HepG2 (cell line): ENCODE results near the gene PPM1M. TPM values are rescaled to one million over a fixed set of nuclear protein-coding genes. Genes with fewer than 3 reads are reported as not detected.
A peak's percentile ranks its signal among the peaks of the same experiment; 100 is the strongest.

Source experiments
- ASH2L ChIP-seq: fragments of 300-600, 200-600 bp; sonication (generic); IDR thresholded peaks from 2 replicates; pipeline ENCODE4 v1.7.0; 2017; ENCODE audit warnings: low read depth, mild to moderate bottlenecking, moderate library complexity, mixed read lengths, low read length; ENCODE audit not compliant: insufficient read length
- BCL3 ChIP-seq: sonication (generic); formaldehyde crosslinking; IDR thresholded peaks from 2 replicates; pipeline ENCODE4 v1.5.1; 2020; ENCODE audit warnings: mild to moderate bottlenecking, missing genetic modification reagents, moderate library complexity
- ELK4 ChIP-seq: sonication (generic); formaldehyde crosslinking; IDR thresholded peaks from 2 replicates; pipeline ENCODE4 v1.9.0; 2021; ENCODE audit warnings: missing genetic modification reagents, borderline replicate concordance
- FIP1L1 ChIP-seq: fragments of 200-400 bp; formaldehyde crosslinking; IDR thresholded peaks from 2 replicates; pipeline ENCODE4 v1.6.1; 2018; ENCODE audit warnings: low read depth, mild to moderate bottlenecking, low read length, moderate library complexity, borderline replicate concordance; ENCODE audit not compliant: insufficient read depth
- GTF3A ChIP-seq: sonication (generic); formaldehyde crosslinking; conservative IDR thresholded peaks from 2 replicates; pipeline ENCODE4 v1.4.0; 2020; ENCODE audit warnings: mild to moderate bottlenecking, missing genetic modification reagents
- HMG20A ChIP-seq: IDR thresholded peaks from 2 replicates; pipeline ENCODE4 v1.6.1; 2016; ENCODE audit warnings: borderline replicate concordance
- JARID2 ChIP-seq: sonication (generic); formaldehyde crosslinking; IDR thresholded peaks from 2 replicates; pipeline ENCODE4 v1.8.1; 2023; ENCODE audit warnings: missing genetic modification reagents, inconsistent platforms; ENCODE audit not compliant: insufficient replicate concordance
- KDM1A ChIP-seq: IDR thresholded peaks from 2 replicates; pipeline ENCODE4 v1.6.1; 2016; ENCODE audit warnings: missing compliant biosample characterization
- NFE2 ChIP-seq: sonication (generic); formaldehyde crosslinking; IDR thresholded peaks from 2 replicates; pipeline ENCODE4 v1.4.0; 2020; ENCODE audit warnings: missing genetic modification reagents
- NR1H2 ChIP-seq: sonication (generic); formaldehyde crosslinking; IDR thresholded peaks from 2 replicates; pipeline ENCODE4 v1.8.1; 2022; ENCODE audit warnings: low read depth, missing genetic modification reagents, borderline replicate concordance
- NR2F6 ChIP-seq, 2 experiments: IDR thresholded peaks; 2 replicates each; pipeline ENCODE4 v1.6.1; 2016; ENCODE audit warnings: antibody characterized with exemption in 1 of 2, mild to moderate bottlenecking in 1 of 2
- POLR2G ChIP-seq: fragments of 200-400 bp; formaldehyde crosslinking; IDR thresholded peaks from 2 replicates; pipeline ENCODE4 v1.6.1; 2018; ENCODE audit warnings: mild to moderate bottlenecking, low read depth, low read length, moderate library complexity
- RERE ChIP-seq: IDR thresholded peaks from 2 replicates; pipeline ENCODE4 v1.6.1; 2016; ENCODE audit warnings: low read depth, missing genetic modification reagents, missing compliant biosample characterization
- RNF219 ChIP-seq: sonication (generic); formaldehyde crosslinking; IDR thresholded peaks from 2 replicates; pipeline ENCODE4 v1.5.0; 2020; ENCODE audit warnings: mild to moderate bottlenecking, missing genetic modification reagents
- TBL1XR1 ChIP-seq: fragments of 150-350 bp; IDR thresholded peaks from 2 replicates; pipeline ENCODE4 v1.6.1; 2014; ENCODE audit warnings: borderline replicate concordance, low read length; ENCODE audit not compliant: partially characterized antibody
- YY1 ChIP-seq: IDR thresholded peaks from 2 replicates; pipeline ENCODE4 v1.6.1; 2011; ENCODE audit warnings: low read length, low read depth, moderate library complexity, mild to moderate bottlenecking; ENCODE audit not compliant: insufficient read depth, insufficient replicate concordance
- ZNF20 ChIP-seq: sonication (generic); formaldehyde crosslinking; IDR thresholded peaks from 2 replicates; pipeline ENCODE4 v1.4.0; 2020; ENCODE audit warnings: mild to moderate bottlenecking, moderate library complexity, missing genetic modification reagents
- ZNF441 ChIP-seq: sonication (generic); formaldehyde crosslinking; IDR thresholded peaks from 2 replicates; pipeline ENCODE4 v1.7.0; 2021; ENCODE audit warnings: missing genetic modification reagents, borderline replicate concordance
- polyA plus RNA-seq, 8 experiments: library from polyadenylated mRNA; depleted of rRNA in 3 of 8; stranded (reverse) in 7 of 8; unstranded in 1 of 8; fragments of >200 nt; fragmentation: Illumina TruSeq in 4 of 8; extraction: Trizol in 4 of 8; gene quantifications; 2 replicates each; pipeline versions ENCODE4 v1.2.1 to v1.2.3, GENCODE V29; 2011 to 2016; ENCODE audit warnings: low read depth in 4 of 8, missing spikeins in 1 of 8, mixed read lengths in 1 of 8; ENCODE audit not compliant: insufficient read depth in 1 of 8
- total RNA-seq, 5 experiments: library from RNA; depleted of rRNA; stranded (reverse); fragments of >200 nt; fragmentation: Illumina TruSeq; extraction: Trizol; gene quantifications; 2 replicates each; pipeline ENCODE4 v1.2.3, GENCODE V29; 2016; ENCODE audit warnings: low read depth in 1 of 5

The PPM1M gene
- total and polyA plus RNA-seq, 2 of the 13 experiments (the other 11 are each of a cell fraction or from before 2014, with no cell fraction given), result 2.5 to 5.9 TPM

GRCh38 chr3:52277071-52277964, 31.8 kb downstream of the PPM1M start (continued):
- TF ChIP-seq RERE (CRISPR knock-in tag), result no peak
- TF ChIP-seq JARID2 (CRISPR knock-in tag), result no peak
- no peak for TF ChIP-seq TBL1XR1
- no peak for TF ChIP-seq NR1H2 (CRISPR knock-in tag)
- no peak for TF ChIP-seq KDM1A (CRISPR knock-in tag)
- TF ChIP-seq POLR2G, result peak; percentile 61; the same call in 1 of the 2 replicates
- peak; percentile 19; the same call in 1 of the 2 replicates for TF ChIP-seq FIP1L1
- TF ChIP-seq ASH2L, result peak; percentile 2
- no peak for TF ChIP-seq GTF3A (CRISPR knock-in tag)
- TF ChIP-seq BCL3 (CRISPR knock-in tag), result no peak
- TF ChIP-seq ZNF20, result peak; percentile 42; the same call in 1 of the 2 replicates
- no peak for TF ChIP-seq RNF219 (CRISPR knock-in tag)
- no peak for TF ChIP-seq ELK4 (CRISPR knock-in tag)
- TF ChIP-seq NR2F6 (IDR thresholded peaks at IDR 0.05), result peak; percentile 73
- TF ChIP-seq NR2F6 (CRISPR knock-in tag; IDR thresholded peaks at IDR 0.05), result peak; percentile 44; the same call in 1 of the 2 replicates
- TF ChIP-seq YY1, result no peak
- TF ChIP-seq NFE2 (CRISPR knock-in tag), result no peak
- TF ChIP-seq ZNF441, result peak; percentile 81; the same call in 1 of the 2 replicates
- no peak for TF ChIP-seq HMG20A (CRISPR knock-in tag)
